GM18498 (cell line): Measurements from ENCODE around the gene HAUS7.

ENCODE experiments used
- ATAC-seq: cut with Tn5 transposase; IDR thresholded peaks from one replicate; pipeline ENCODE4 v1.9.1; 2021; ENCODE audit warnings: mild to moderate bottlenecking, moderate library complexity; ENCODE audit not compliant: unreplicated experiment

Gene HAUS7

DNA sequence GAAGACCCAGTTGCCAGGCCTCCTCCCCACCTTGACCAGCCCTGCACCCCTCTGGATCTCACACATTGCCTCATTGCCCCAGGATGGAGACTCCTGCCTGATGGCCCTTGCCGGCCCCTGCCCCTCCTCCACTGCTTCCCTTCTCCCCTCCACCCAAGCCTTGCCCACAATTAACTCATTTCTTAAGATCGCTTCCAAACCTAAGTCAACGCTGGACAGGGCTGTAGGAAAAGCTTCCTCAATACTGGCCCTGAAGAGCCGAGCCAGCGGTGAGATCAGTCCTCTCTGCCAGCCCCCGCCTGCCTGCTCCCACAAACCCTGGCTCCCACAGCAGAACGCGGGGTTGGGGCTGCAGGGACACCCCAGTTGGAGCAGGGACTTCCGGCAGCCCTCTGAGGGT, 7.5 kb upstream of the HAUS7 start:
- ATAC-seq: no peak

DNA sequence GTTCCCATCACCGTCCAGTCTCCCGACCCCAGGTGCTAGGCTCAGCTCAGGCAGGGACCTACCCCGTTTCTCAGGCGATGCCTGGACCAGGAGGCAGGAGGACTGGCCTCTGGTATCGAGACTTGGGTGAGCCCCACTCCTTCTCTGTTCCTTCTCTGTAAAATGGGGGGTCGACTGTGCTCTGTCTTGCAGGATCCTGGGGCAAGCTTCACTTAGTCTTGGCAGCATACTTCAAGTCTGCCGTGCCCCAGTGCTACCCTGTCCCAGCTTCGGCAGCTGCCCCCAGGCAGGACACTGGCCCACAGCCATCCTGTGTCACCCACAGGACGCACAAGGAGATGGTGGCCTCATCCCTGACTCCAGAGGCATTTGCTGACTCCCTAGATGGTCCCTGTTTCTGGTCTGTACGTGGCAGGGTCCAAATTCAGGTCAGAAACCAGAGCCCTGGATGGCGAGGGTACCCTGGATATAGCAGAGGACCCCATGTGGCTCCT, 7.0 kb upstream of the HAUS7 start:
- no peak for ATAC-seq

DNA sequence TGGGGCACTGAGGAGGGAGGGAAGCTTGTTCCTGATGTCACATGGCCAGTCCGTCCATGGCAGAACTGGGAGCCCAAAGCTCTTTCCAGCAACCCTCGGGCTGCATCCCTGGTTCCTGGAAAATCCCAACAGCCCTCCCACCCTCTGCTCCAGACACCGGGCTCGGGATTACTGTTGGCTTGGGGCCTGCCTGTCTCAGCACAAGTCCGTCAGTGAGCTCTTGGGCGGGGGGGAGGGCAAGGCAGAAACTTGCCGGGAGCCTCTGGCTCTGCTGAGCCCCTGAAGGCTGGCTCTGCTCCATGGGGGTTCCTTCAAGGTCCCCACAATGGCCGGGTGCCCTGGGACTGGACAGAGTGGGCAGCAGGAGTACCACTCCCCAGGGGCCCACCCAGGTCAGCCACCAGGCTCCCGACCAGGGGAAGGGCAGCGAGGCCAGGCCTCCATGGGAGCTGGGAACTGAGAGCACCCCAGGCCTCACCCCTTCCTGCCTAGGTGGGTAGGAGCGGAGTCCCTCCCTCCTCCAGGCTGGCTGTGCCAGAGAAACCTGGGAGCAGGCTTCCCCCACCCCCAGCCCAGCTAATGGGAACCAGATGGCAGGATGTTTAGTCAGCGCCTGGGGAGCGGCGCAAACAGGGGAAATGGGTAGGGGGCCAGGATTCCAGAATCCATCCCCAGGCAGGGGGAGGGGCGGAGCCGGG, 6.4 kb upstream of the HAUS7 start:
- ATAC-seq: no peak

DNA sequence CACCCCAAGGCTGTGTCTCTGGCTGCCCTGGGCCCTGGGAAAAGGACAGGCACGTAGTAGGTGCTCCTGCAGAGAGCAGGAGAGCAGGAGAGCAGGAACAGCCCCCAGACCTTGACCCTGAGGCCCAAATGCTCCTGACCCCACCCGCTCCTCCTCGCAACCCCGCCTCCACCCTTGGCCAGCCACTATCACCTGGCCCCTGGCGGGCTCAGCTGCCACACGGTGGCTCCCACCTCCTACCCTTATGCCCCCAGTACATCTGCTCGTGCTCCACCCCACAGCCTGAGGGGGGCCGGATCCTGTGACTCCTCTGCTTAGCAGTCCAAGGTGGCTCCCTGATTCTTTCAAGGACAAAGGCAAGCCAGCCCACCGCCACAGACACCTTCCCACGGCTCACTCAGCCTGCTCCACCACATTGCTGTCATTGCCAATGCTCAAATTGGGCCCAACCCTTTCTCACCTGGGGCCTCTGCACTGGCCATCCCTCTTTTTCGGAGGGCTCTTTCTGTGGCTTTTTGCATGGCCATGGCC, 5.4 kb upstream of the HAUS7 start:
- ATAC-seq: no peak

DNA sequence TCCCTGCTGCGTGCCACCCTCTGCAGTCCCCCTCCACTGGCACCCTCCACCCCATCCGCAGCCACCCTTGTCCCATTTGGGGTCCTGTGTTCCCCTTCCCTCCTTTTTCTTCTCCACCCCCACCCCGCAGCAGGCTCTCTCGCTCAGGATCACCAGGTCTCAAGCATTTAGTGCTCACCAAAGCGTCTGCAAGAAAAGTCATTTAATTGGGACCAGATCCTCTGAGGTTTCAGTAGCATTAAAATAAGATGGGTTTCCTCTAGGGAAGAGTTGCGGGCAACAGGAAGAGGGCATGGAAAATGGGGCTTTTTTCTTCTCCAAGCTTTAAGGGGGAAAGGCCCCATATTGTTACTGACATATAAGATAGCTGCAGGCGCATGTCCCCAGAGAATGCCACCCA, 4.9 kb upstream of the HAUS7 start:
- no peak for ATAC-seq

DNA sequence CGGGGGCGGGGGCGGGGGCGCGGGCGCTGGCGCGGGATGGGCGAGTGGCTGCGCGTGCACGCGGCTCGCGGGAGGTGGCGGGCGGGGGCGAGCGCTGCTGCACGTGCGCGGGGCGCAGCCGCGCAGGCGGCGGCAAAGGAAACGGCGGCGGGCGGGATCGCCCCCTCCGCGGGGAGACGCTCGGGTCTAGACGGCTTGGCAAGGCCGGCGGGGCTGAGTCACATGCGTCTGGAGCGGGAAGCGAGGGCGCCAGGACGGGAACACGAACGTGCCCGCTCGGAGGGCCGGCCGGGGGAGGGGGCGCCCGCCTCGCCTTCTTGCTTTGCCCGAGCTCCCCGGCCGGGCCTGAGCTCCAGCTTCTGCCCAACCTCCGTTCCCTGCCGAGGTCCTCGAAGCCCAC, 4.3 kb upstream of the HAUS7 start:
- no peak for ATAC-seq

DNA sequence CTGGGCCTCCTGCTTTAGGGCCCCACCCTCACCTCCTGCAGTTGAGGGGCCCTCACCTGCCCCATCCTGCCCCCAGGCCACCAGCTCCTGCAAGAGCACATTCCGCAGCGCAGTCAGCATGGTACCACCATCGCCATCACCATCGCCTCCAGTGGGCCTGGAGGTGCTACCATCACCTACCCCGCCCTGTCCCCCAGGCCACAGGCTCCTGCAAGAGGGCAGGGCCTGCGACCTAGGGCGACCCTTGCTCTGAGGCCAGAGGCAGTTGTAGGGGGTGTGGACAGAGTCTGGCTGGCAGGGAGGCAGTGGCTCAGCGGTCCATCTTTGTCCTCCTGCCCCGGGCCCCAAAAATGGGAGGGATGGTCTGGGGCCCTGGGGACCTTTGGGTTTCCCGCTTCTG, 3.9 kb upstream of the HAUS7 start:
- no peak for ATAC-seq

DNA sequence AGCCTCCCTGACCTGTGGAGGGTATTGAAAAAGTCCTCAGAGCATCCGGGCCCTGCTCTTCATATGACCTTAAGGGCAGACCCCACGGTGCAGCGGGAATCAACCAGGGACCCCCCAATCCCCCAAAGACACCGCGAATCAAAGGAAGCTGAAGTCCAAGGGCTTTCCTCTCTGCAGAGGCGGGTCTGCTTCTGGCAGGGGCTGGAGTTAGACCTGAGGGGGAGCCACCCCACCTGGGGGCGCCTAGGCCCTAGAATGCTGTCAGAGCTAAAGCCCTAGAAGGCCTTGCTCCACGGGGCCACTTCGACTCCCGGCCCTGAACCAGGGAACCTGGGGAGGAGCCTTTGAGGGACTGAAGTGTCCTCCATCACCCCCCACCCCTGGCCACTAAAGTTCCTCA, 2.8 kb upstream of the HAUS7 start:
- ATAC-seq: no peak

DNA sequence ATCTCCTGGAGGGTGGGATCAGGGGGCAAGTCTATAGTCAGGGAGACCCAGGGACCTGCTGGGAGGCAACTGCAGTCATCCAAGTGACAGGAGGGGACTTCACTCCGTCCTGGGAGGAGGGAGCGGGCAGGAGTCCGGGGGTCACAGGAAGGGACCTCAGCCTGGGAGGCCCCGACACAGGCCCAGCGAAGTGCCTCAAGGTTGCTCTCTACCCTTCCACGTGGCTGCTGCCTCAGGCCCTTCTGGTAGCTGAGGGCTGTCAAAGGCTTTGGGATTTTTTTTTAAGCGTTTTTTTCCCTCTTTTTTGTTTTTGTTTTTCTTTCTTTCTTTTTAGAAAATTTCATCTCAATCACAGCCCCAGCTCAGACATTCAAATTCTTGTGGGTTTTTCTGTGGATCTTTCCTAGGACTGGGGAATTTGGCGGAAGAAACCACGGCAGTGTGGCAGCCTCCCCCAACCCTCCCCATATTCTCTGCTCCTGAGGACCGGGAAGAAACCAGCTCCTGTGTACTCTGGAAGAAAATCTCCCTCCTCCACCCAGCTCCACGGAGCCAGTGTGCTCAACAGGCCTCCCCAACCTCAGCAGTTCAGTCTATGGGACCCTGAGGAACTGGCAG, 1.4 kb upstream of the HAUS7 start:
- ATAC-seq: no peak

DNA sequence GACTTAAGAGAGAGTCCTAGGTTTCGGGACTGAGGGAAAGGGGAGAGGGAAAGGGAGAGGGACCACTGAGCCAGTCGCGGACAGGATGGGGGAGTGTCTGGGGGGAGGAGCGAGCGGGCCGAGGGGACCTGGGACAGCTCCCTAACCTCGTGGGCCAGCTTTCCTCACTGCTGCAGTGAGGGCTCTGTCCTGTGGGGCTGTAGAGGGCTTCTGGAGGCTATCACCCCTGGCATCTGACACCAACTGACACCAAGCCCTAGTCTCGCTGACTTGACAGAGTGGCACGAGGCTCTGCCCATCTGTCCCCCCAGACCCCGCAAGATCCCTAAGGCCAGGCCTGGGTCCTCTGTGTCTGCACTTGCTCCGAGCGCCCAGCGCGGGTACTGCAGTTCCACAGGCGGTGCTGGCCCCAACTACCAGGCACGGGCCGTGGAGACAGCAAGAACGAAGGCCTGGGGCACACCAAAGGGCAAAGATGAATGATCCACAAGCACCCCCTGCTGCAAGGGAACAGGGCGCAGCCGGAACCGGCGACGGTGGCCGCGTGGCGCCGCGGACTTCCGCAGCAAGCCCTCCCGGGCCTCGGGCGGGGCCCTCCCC, 465 bp downstream of the HAUS7 start:
- peak; percentile 47 for ATAC-seq

DNA sequence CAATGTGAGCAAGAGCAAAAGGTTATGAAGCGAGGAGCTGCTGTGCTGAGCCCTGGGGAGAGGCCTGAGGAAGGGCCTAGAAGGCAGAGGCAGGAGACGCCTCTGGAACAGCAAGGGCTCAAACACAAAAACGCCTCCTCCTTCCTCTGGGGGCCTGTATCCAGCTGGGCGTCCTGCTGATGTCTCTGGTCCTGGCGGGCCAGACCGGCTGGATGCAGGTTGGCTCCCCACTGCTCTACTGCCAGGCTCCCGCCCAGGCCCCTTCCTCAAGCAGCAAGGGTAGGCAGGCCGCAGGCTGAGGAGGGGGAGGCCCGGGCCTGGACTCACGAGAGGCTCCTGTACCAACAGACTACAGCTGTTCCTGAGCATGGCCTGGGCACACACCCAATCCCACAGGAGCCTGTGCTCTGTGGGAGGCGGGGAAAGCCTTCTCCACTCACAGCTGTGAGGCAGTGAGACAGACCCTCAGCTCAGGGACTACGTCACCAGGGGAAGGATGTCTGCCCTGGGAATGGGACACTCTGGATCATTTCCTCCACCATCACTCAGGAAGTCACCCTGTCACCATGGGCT, 2.3 kb downstream of the HAUS7 start:
- no peak for ATAC-seq

DNA sequence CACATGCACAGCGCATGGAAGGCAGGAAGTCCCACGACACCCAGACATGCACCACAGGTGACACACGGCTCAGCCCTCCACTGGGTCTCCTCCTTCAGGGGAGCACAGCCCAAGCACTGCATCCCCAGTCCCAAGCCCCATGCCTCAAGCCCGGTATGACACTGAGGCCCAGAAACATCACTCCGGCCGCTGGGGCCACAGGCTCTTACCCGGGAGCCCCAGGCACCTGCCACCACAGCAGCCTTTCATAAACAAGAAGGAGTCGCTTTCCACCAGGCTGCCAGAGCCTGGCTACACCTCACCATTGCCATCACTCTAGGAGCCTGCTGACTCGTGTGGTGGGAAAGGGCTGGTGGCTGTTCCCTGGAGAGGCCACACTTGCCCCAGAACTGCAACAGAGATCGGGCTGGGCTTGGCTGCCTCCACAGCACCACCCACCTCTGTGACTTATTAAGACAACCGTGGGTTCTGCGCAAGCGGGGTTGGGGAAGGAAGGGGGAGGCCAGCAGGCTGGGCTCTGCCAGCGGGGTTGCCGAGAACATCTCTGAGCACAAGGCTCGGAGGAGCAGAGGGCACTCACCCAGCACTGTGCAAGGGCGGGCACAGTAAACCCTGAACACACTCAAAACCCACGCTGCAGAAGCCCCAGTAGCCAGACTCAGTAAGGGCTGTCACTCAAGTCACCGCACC, 4.5 kb downstream of the HAUS7 start:
- no peak for ATAC-seq

DNA sequence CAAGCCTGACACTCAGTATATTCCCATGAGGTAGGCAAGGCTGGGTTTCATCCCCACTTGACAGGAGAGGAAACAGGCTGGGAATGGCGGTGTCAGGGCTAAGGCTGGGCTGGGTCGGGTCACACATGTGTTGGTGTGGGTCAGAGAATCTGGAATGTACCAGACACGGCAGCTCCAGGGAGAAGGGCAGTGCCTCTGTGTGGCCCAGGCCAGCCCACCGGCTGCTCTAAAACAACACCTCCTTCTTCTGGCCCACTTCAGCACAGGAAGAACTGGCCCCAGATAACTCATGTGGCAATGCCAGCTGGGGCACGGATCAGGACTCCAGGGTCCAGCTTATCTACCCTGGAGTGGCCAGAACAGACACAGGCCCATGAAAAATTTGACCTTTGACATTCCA, 6.3 kb downstream of the HAUS7 start:
- no peak for ATAC-seq

DNA sequence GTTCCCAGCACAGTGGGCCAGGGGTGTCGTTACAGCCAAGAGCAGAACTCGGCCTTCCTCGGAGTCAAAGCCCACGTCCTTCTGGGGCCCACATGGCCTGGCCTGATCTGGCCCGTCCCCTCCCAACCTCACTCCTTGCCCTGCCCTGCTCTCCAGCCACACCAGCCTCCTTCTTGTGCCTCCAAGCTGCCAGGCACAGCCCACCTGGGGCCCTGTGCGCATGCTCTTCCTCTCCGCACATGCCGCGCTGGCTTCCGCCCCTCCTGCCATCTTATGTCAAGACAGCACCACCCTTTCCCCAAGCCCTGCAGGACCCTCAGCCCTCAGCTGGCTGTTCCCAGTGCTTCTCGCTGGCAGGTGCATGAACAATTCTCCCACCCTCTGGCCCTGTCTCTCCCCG, 6.8 kb downstream of the HAUS7 start:
- ATAC-seq: no peak

DNA sequence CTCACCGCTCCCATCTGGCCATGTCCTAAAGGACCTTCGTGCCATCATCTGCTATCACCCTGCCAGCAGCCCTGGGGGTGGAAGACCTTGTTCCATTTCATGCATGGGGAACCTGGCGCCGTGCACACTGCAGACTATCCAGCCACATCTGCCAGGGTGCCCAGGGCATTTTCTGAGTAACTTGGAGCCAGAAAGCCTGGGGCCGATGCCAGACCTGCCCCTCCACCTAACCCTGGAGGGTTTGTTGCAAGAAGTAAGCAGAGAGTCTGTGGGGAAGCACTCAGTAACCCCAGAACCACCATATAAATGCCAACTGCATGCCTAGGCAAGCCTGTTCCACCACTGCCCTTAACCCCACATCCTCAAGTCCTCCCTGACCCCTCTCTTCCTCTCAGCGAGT, 7.3 kb downstream of the HAUS7 start:
- ATAC-seq: no peak

DNA sequence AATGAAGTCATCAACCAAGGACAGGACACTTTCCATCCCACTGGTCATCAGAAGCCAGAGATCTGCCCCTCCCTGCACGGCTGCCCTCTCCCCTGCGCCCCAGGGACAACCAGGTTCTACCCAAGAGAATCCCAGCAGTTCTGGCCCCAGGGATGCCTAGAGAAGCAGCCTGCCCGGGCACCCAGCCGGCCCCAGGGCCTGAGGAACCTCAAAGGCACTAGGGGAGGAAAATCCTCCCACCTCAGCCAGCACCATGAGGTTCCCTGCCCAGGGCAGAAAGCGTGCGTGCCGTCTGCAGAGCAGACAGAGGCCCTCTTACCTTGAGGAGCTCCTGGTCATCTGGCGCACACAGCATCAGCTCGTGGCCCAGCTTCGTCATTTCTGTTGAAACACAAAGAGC, 8.1 kb downstream of the HAUS7 start:
- ATAC-seq: no peak

DNA sequence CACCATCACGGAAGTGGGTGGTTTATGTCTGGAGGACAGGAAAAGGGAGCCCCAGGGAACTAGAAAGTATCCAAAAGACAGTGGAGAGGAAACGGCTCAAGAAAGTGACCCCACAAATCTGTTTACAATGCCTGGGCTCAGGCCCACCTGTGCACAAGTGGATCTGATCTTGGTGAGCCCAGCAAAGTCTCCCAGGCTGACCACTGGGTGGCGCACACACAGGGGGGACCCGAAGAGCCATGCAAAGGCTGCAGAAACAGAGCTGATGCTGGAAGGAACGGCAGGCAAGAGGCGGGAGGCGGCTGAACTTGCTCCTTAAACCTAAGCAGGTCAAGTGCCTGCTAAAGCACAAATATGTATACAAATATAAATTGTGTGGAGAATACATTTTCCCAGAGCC, 9.6 kb downstream of the HAUS7 start:
- no peak for ATAC-seq

DNA sequence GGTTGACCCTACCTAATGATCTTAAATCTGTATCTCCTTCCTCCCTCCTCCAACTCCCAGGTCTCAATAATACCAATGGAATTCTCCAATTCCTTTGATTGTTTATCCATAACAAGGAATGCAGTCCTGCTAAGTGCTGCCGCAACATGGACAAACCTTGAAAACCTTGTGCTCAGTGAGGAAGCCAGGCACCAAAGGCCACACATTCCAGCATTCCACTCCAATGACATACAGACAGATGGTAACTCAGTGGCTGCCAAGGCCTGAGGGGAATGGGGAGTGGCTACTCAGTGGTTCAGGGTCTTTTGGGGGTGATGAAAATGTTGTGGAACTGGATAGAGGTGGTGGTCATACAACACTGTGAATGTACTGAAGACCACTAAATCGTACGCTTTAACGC, 10.4 kb downstream of the HAUS7 start:
- no peak for ATAC-seq

DNA sequence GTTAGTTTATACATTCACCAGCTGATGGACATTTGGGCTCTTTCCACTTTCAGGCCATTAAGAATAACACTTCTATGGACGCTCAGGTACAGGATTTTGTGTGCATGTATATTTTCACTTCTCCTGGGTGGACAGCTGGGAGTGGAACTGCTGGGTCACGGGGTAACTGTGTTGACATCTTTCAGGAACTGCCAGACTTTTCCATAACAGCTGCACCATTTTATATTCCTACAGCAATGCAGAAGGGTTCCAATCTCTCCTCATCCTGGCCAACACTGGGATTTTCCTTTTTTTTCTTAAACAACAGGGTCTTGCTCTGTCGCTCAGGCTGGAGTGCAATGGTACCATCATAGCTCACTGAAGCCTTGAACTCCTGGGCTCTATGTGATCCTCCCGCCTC, 11.9 kb downstream of the HAUS7 start:
- ATAC-seq: no peak

DNA sequence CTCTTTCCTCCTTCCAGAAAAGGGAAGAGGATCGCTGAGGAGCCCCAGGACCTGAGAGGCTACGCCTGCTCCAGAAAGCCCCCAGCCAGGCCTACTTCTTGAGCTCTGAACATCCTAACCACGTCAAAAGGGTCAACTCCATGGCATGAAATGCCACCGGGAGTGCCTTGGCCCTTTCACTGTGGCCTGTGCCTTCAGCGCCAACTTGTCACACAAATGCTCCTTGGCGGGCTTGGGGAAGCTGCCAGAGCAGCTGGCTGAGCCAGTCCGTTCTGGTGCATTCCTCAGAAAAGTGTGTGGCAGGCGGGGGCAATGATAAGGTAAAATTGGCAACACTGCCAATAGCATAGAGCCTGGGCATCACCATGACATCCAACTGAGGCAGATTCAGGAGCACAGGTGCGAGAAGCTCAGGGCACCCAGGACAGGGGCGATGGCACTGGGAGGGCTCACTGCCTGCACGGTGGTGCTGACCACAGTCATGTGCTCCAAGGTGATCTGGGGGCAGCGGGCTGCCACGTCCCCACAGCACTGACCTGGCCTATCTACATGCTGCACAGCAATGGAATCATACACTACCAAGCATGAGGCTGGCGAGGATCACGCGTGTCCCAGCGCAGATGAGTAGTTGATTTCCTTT, 12.4 kb downstream of the HAUS7 start:
- ATAC-seq: no peak
